IPS DF 19.7 (cell line): ENCODE results near the gene TM9SF2.

ENCODE experiments used
- DNase-seq: peaks from one replicate; pipeline ENCODE4 v3.0.0-alpha.2; 2013; ENCODE audit warnings: low read depth, low spot score

TM9SF2 gene

GRCh38 chr13:99495466-99496183, 5.6 kb upstream of the TM9SF2 start:
- DNase-seq: no peak

GRCh38 chr13:99496184-99497142, 4.8 kb upstream of the TM9SF2 start:
- DNase-seq: peak; percentile 35

- DNase-seq: peak; percentile 91
Observed at GRCh38 chr13:99498171-99499161, 2.8 kb upstream of the TM9SF2 start.

- no peak for DNase-seq
Observed at GRCh38 chr13:99500839-99501183, 461 bp upstream of the TM9SF2 start.

- DNase-seq: no peak
Observed at GRCh38 chr13:99501848-99502301, 603 bp downstream of the TM9SF2 start.

GRCh38 chr13:99505814-99506269, 4.6 kb downstream of the TM9SF2 start:
- DNase-seq: no peak

GRCh38 chr13:99506634-99507033, 5.4 kb downstream of the TM9SF2 start:
- no peak for DNase-seq

GRCh38 chr13:99507054-99507453, 5.8 kb downstream of the TM9SF2 start:
- no peak for DNase-seq

GRCh38 chr13:99507551-99507950, 6.3 kb downstream of the TM9SF2 start:
- no peak for DNase-seq

GRCh38 chr13:99507986-99508385, 6.7 kb downstream of the TM9SF2 start:
- DNase-seq: no peak

GRCh38 chr13:99509479-99509878, 8.2 kb downstream of the TM9SF2 start:
- DNase-seq: no peak

- DNase-seq: no peak
Observed at GRCh38 chr13:99514801-99515200, 13.5 kb downstream of the TM9SF2 start.

- no peak for DNase-seq
Observed at GRCh38 chr13:99516153-99516929, 15.1 kb downstream of the TM9SF2 start.

- no peak for DNase-seq
Observed at GRCh38 chr13:99517577-99517976, 16.3 kb downstream of the TM9SF2 start.

GRCh38 chr13:99517984-99518383, 16.7 kb downstream of the TM9SF2 start:
- no peak for DNase-seq

- no peak for DNase-seq
Observed at GRCh38 chr13:99522298-99522697, 21.0 kb downstream of the TM9SF2 start.

- no peak for DNase-seq
Observed at GRCh38 chr13:99523838-99524237, 22.6 kb downstream of the TM9SF2 start.

GRCh38 chr13:99525967-99526366, 24.7 kb downstream of the TM9SF2 start:
- no peak for DNase-seq

GRCh38 chr13:99526549-99526948, 25.3 kb downstream of the TM9SF2 start:
- DNase-seq: no peak

GRCh38 chr13:99527301-99527700, 26.0 kb downstream of the TM9SF2 start:
- no peak for DNase-seq

- no peak for DNase-seq
Observed at GRCh38 chr13:99528547-99528946, 27.3 kb downstream of the TM9SF2 start.
